A549 (cell line): ENCODE data around the gene TTC19. TPM values are rescaled to one million over a fixed set of nuclear protein-coding genes. Genes with fewer than 3 reads are reported as not detected.

Source experiments
- ATAC-seq, 2 experiments: fragments of 200-7000 bp in 1 of 2; fragments of >200 bp in 1 of 2; cut with Nextera tagmentation in 1 of 2; cut with Tn5 transposase in 1 of 2; 3 replicates each; pipeline versions ENCODE4 v1.8.0 to v1.9.1; 2018 to 2020; ENCODE audit warnings: mild to moderate bottlenecking in 1 of 2, moderate library complexity in 1 of 2
- CTCF ChIA-PET: fragments of 300-600 bp; sonication (Branson Sonifier 250); formaldehyde crosslinking; extraction: SDS; loops from one replicate; lab custom pipeline; 2021; ENCODE audit warnings: antibody characterized with exemption, inconsistent platforms; lab: Yijun Ruan, JAX
- POLR2A ChIA-PET: fragments of 350-600 bp; formaldehyde crosslinking; extraction: SDS; loops from one replicate; lab custom pipeline; 2021; ENCODE audit warnings: antibody characterized with exemption, inconsistent platforms; lab: Yijun Ruan, JAX
- DNase-seq, 2 experiments: peaks; one replicate each; pipeline versions ENCODE4 v3.0.0 to v3.0.0-alpha.2; 2011 to 2016; ENCODE audit warnings: low read depth in 1 of 2, low spot score in 1 of 2
- FAIRE-seq: peaks from 2 replicates; lab custom pipeline; 2011; peaks lifted over from hg19 to GRCh38; lab: Jason Lieb, UNC
- H3K27ac ChIP-seq, 2 experiments: fragments of >200 bp; sonication (Bioruptor Twin); formaldehyde crosslinking; 3 replicates each; pipeline ENCODE4 v1.5.1; 2016 to 2017
- H3K4me1 ChIP-seq: fragments of >200 bp; sonication (Bioruptor Twin); formaldehyde crosslinking; 3 replicates; pipeline ENCODE4 v1.6.1; 2016
- H3K4me2 ChIP-seq: fragments of >200 bp; sonication (Bioruptor Twin); formaldehyde crosslinking; 3 replicates; pipeline ENCODE4 v1.6.1; 2016
- H3K4me3 ChIP-seq: fragments of >200 bp; sonication (Bioruptor Twin); formaldehyde crosslinking; 3 replicates; pipeline ENCODE4 v1.5.1; 2016
- H3K9me3 ChIP-seq: fragments of >200 bp; sonication (Bioruptor Twin); formaldehyde crosslinking; 3 replicates; pipeline ENCODE4 v1.6.1; 2016
- CBX2 ChIP-seq: fragments of 200-600 bp; sonication (generic); IDR thresholded peaks from 2 replicates; pipeline ENCODE4 v1.6.1; 2016; ENCODE audit warnings: low read depth, mild to moderate bottlenecking, borderline replicate concordance
- CBX8 ChIP-seq: fragments of 200-600 bp; sonication (generic); IDR thresholded peaks from 2 replicates; pipeline ENCODE4 v1.6.1; 2016
- CEBPB ChIP-seq, 2 experiments: fragments of >200 bp in 1 of 2; sonication (Bioruptor Twin) in 1 of 2; formaldehyde crosslinking in 1 of 2; IDR thresholded peaks; 2 replicates each; pipeline ENCODE4 v1.6.1; 2012 to 2016
- FOSB ChIP-seq: fragments of 250-450 bp; sonication (Bioruptor Pico); IDR thresholded peaks from 2 replicates; pipeline ENCODE4 v1.5.0; 2020; ENCODE audit warnings: mild to moderate bottlenecking, moderate library complexity
- HOXB5 ChIP-seq: fragments of 250-450 bp; sonication (Bioruptor Pico); IDR thresholded peaks from 2 replicates; pipeline ENCODE4 v1.5.0; 2020; ENCODE audit warnings: mild to moderate bottlenecking, moderate library complexity
- JUN ChIP-seq, 2 experiments: fragments of >200 bp; sonication (Bioruptor Twin); formaldehyde crosslinking; IDR thresholded peaks; 2 replicates in 1 of 2; 3 replicates in 1 of 2; pipeline ENCODE4 v1.6.1; 2016 to 2017
- KDM5A ChIP-seq: fragments of 200-600 bp; sonication (generic); IDR thresholded peaks from 2 replicates; pipeline ENCODE4 v1.6.1; 2016; ENCODE audit warnings: antibody characterized with exemption, mild to moderate bottlenecking
- NFE2L2 ChIP-seq: fragments of 150-350 bp; conservative IDR thresholded peaks from 2 replicates; pipeline ENCODE4 v1.6.1; 2014; ENCODE audit warnings: low read length
- NR3C1 ChIP-seq: fragments of >200 bp; sonication (Bioruptor Twin); formaldehyde crosslinking; IDR thresholded peaks from 3 replicates; pipeline ENCODE4 v1.6.1; 2017
- PHF8 ChIP-seq: fragments of 200-600 bp; sonication (generic); IDR thresholded peaks from 2 replicates; pipeline ENCODE4 v1.6.1; 2016; ENCODE audit warnings: low read depth, mild to moderate bottlenecking, antibody characterized with exemption, moderate library complexity, borderline replicate concordance
- POLR2AphosphoS2 ChIP-seq: conservative IDR thresholded peaks from 2 replicates; pipeline ENCODE4 v1.6.1; 2012; ENCODE audit warnings: low read length, improper control_type of control experiment, inconsistent platforms
- RAD21 ChIP-seq, 2 experiments: fragments of >200 bp in 1 of 2; sonication (Bioruptor Twin) in 1 of 2; formaldehyde crosslinking in 1 of 2; IDR thresholded peaks in 1 of 2; conservative IDR thresholded peaks in 1 of 2; 2 replicates in 1 of 2; 3 replicates in 1 of 2; pipeline ENCODE4 v1.6.1; 2012 to 2018; ENCODE audit warnings: inconsistent platforms in 1 of 2
- SMC3 ChIP-seq: fragments of >200 bp; sonication (Bioruptor Twin); formaldehyde crosslinking; IDR thresholded peaks from 3 replicates; pipeline ENCODE4 v1.6.1; 2018; ENCODE audit warnings: inconsistent platforms
- SREBF2 ChIP-seq: fragments of 450-650 bp; IDR thresholded peaks from 2 replicates; pipeline ENCODE4 v1.6.1; 2014; ENCODE audit warnings: mild to moderate bottlenecking, moderate library complexity
- ZFP36 ChIP-seq: fragments of 450-650 bp; IDR thresholded peaks from 2 replicates; pipeline ENCODE4 v1.6.1; 2014; ENCODE audit warnings: borderline replicate concordance; ENCODE audit not compliant: partially characterized antibody
- ZNF302 ChIP-seq: fragments of 250-450 bp; sonication (Bioruptor Pico); IDR thresholded peaks from 2 replicates; pipeline ENCODE4 v1.9.0; 2021; ENCODE audit warnings: inconsistent platforms, mild to moderate bottlenecking, moderate library complexity
- WGBS: methylation state at CpG from one replicate; pipeline ENCODE4 v1.1.6; 2017; ENCODE audit errors: missing lambda C conversion rate; 5-methylcytosine and 5-hydroxymethylcytosine counted together
- polyA plus RNA-seq, 4 experiments: library from polyadenylated mRNA; depleted of rRNA in 3 of 4; stranded (reverse); fragments of >200 nt; fragmentation: RNase III in 1 of 4; extraction: RNeasy Plus Mini Kit Qiagen cat#74134 plus additional on column Dnase treatment in 1 of 4; gene quantifications; 2 replicates in 3 of 4; 3 replicates in 1 of 4; pipeline ENCODE4 v1.2.3, GENCODE V29; 2011 to 2017
- TF ChIP-seq, protein P1 (sequence below): fragments of >200 bp; sonication (Bioruptor Twin); formaldehyde crosslinking; IDR thresholded peaks from 2 replicates; pipeline ENCODE4 v1.6.1; 2016
- TF ChIP-seq, protein P2 (sequence below): fragments of >200 bp; sonication (Bioruptor Twin); formaldehyde crosslinking; IDR thresholded peaks from 3 replicates; pipeline ENCODE4 v1.5.1; 2016
- TF ChIP-seq, protein P3 (sequence below): fragments of 450-650 bp; IDR thresholded peaks from 2 replicates; pipeline ENCODE4 v1.6.1; 2014; ENCODE audit warnings: antibody characterized with exemption
- TF ChIP-seq, protein P4 (sequence below): fragments of 150-350 bp; IDR thresholded peaks from 2 replicates; pipeline ENCODE4 v1.6.1; 2014; ENCODE audit warnings: low read depth, mild to moderate bottlenecking, low read length
- TF ChIP-seq, protein P5 (sequence below): fragments of >200 bp; sonication (Bioruptor Twin); formaldehyde crosslinking; IDR thresholded peaks from 3 replicates; pipeline ENCODE4 v1.6.1; 2016
- TF ChIP-seq, protein P6 (sequence below): fragments of 250-450 bp; sonication (Bioruptor Pico); IDR thresholded peaks from 2 replicates; pipeline ENCODE4 v1.5.0; 2020; ENCODE audit warnings: low read depth, mild to moderate bottlenecking, moderate library complexity

TTC19 gene
- polyA plus RNA-seq, 2 of the 4 experiments (the other 2 are of a cell fraction) = 16.6 to 30.3 TPM

DNA sequence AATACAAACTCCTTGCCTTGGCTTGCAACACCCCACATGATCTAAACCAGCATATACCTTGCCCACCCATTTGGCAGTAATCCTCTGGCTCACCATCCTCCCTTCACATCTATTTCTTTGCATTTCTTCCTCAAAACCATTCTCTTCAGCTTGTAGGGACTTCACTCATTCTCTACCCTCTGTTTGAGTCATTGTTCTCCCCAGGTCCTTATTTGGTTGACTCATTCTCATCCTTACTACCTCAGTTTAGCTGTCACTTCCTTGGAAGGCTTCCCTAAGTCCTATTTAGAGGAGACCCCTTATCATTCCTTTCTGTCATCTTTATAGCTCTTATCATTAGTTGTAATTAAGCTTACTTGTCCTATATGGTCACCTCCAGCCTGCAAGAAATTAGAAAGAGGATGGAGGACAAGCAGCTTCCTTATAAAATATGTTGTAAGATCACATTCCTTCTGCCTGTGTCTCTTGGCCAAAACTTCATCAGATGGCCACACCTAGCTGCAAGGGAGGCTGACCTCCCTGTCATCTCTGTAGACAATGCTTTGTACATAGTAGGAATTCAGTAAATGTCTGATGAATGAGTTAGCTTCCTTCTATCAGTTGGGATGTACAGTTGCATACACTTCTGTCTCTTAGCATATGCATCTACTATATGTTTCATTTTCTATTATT is 1.7 kb downstream of the TTC19 start:
- peaks cover 21% of the 10 kb centered on the region for H3K9me3 ChIP-seq
- POLR2A ChIA-PET = interaction anchor here (0.8 to 2.1 kb wide), 3 partner anchors 11 to 284 kb away, joined by 3 to 5 read pairs (median 3); no protein-coding TSS in a partner anchor
- no peak overlapping the region for H3K27ac ChIP-seq
- FAIRE-seq = no peak
- CTCF ChIA-PET = interaction anchor here (0.6 to 6.1 kb wide), 5 partner anchors 8 to 255 kb away, joined by 3 to 46 read pairs (median 6); partner anchors contain the start of gene ADORA2B
- H3K4me3 ChIP-seq = peak overlapping the region; percentile 95; the same call in 2 of the 3 replicates
- peaks cover 10% of the 10 kb centered on the region; the same call in 1 of the 3 replicates for H3K4me1 ChIP-seq
- peak in 1 of 2 experiments; percentile 67 for DNase-seq
- no peak for ATAC-seq
- H3K4me2 ChIP-seq = peak overlapping the region; percentile 89
- TF ChIP-seq CEBPB (IDR thresholded peaks at IDR 0.05) (no peak), CBX2 (no peak), JUN (IDR thresholded peaks at IDR 0.05) (no peak), POLR2AphosphoS2 (no peak), NR3C1 (no peak)
- TF ChIP-seq, protein P1, sequence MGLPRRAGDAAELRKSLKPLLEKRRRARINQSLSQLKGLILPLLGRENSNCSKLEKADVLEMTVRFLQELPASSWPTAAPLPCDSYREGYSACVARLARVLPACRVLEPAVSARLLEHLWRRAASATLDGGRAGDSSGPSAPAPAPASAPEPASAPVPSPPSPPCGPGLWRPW = no peak
- TF ChIP-seq, protein P2, sequence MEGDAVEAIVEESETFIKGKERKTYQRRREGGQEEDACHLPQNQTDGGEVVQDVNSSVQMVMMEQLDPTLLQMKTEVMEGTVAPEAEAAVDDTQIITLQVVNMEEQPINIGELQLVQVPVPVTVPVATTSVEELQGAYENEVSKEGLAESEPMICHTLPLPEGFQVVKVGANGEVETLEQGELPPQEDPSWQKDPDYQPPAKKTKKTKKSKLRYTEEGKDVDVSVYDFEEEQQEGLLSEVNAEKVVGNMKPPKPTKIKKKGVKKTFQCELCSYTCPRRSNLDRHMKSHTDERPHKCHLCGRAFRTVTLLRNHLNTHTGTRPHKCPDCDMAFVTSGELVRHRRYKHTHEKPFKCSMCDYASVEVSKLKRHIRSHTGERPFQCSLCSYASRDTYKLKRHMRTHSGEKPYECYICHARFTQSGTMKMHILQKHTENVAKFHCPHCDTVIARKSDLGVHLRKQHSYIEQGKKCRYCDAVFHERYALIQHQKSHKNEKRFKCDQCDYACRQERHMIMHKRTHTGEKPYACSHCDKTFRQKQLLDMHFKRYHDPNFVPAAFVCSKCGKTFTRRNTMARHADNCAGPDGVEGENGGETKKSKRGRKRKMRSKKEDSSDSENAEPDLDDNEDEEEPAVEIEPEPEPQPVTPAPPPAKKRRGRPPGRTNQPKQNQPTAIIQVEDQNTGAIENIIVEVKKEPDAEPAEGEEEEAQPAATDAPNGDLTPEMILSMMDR = no peak
- TF ChIP-seq, protein P3, sequence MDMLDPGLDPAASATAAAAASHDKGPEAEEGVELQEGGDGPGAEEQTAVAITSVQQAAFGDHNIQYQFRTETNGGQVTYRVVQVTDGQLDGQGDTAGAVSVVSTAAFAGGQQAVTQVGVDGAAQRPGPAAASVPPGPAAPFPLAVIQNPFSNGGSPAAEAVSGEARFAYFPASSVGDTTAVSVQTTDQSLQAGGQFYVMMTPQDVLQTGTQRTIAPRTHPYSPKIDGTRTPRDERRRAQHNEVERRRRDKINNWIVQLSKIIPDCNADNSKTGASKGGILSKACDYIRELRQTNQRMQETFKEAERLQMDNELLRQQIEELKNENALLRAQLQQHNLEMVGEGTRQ = no peak

DNA sequence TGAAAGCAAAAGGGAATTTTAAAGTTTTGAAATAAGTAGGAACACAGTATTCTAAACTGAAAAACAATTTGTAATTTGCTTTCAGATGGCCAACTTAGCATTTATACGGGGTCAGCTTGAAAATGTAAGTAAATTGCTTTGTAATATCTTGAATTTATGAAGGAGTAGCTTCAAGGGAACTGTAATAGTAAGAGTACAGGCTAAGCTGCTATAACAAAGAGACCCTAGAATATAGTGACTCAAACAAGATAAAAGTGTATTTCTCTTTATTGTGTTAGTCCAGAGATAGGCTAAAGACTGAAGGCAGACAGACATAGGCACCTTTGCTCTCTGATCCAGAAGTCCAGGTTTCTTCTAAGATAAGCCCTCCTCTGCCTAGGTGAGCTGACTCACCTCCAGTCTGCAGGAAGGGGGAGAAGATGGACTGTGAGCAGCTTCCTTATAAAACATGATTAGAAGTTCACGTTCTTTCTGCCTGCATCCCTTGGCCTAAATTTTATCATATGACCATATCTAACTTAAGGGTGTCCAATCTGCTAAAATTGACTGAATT is 3.2 kb downstream of the TTC19 start:
- ATAC-seq (no peak), FAIRE-seq (no peak), DNase-seq (no peak)
- Histone ChIP-seq H3K9me3 (peaks cover 21% of the 10 kb centered on the region), H3K4me3 (no peak overlapping the region), H3K4me2 (no peak overlapping the region)
- CTCF ChIA-PET = interaction anchor here (6.1 kb wide), 1 partner anchor 10 kb away, joined by 46 read pairs; no protein-coding TSS in a partner anchor
- no peak for TF ChIP-seq HOXB5 (CRISPR knock-in tag)
- no peak for TF ChIP-seq FOSB (CRISPR knock-in tag)
- TF ChIP-seq, protein P4, sequence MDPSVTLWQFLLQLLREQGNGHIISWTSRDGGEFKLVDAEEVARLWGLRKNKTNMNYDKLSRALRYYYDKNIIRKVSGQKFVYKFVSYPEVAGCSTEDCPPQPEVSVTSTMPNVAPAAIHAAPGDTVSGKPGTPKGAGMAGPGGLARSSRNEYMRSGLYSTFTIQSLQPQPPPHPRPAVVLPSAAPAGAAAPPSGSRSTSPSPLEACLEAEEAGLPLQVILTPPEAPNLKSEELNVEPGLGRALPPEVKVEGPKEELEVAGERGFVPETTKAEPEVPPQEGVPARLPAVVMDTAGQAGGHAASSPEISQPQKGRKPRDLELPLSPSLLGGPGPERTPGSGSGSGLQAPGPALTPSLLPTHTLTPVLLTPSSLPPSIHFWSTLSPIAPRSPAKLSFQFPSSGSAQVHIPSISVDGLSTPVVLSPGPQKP = no peak
- no peak for TF ChIP-seq SMC3
- no peak for TF ChIP-seq SREBF2
- no peak for TF ChIP-seq ZFP36
- no peak for TF ChIP-seq KDM5A
- TF ChIP-seq, all 56 proteins: peak for 0
- Histone ChIP-seq H3K27ac (no peak overlapping the region), H3K4me1 (peaks cover 10% of the 10 kb centered on the region; the same call in 1 of the 3 replicates)
- POLR2A ChIA-PET = interaction anchor here (1.2 kb wide), 1 partner anchor 9 kb away, joined by 3 read pairs; no protein-coding TSS in a partner anchor
- WGBS = 89% methylated on average over 2 of the region's 2 CpGs

DNA sequence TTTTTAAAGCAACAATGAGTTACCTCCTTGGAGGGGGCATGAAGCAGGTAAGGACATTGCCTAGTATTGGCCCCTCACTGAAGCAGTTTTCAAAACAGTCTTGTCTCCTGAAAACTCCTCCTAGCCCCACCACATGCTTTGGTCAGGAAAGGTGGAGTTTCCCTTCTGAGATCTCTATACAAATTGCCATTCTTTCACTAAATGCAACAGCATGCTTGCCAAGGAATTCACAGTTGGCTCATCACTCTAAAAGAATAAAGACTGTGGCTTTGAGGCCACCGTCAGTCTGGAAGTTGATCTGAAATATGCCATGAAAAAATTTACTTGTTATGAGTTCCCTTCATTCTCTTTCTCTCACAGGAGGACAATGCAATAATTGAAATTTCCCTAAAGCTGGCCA is 4.2 kb downstream of the TTC19 start:
- Histone ChIP-seq H3K4me1 (peaks cover 5% of the 10 kb centered on the region; the same call in 1 of the 3 replicates), H3K4me3 (no peak overlapping the region), H3K27ac (no peak overlapping the region), H3K9me3 (peaks cover 21% of the 10 kb centered on the region), H3K4me2 (no peak overlapping the region)
- FAIRE-seq (no peak), DNase-seq (no peak), ATAC-seq (no peak)
- CTCF ChIA-PET = no interaction called here
- POLR2A ChIA-PET = no interaction called here
- TF ChIP-seq CBX8 = no peak
- TF ChIP-seq ZNF302 = no peak
- no peak for TF ChIP-seq NFE2L2
- no peak for TF ChIP-seq PHF8
- TF ChIP-seq, protein P5, sequence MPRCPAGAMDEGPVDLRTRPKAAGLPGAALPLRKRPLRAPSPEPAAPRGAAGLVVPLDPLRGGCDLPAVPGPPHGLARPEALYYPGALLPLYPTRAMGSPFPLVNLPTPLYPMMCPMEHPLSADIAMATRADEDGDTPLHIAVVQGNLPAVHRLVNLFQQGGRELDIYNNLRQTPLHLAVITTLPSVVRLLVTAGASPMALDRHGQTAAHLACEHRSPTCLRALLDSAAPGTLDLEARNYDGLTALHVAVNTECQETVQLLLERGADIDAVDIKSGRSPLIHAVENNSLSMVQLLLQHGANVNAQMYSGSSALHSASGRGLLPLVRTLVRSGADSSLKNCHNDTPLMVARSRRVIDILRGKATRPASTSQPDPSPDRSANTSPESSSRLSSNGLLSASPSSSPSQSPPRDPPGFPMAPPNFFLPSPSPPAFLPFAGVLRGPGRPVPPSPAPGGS = no peak
- TF ChIP-seq, protein P6, sequence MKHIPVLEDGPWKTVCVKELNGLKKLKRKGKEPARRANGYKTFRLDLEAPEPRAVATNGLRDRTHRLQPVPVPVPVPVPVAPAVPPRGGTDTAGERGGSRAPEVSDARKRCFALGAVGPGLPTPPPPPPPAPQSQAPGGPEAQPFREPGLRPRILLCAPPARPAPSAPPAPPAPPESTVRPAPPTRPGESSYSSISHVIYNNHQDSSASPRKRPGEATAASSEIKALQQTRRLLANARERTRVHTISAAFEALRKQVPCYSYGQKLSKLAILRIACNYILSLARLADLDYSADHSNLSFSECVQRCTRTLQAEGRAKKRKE = no peak
- no peak for TF ChIP-seq NR3C1
- no peak for TF ChIP-seq SREBF2
- TF ChIP-seq CEBPB (IDR thresholded peaks at IDR 0.05) = no peak
- TF ChIP-seq RAD21 (conservative IDR thresholded peaks at IDR 0.05 in 1 of 2, IDR thresholded peaks at IDR 0.05 in 1 of 2) = no peak
- 100% methylated on average over 1 of the region's 1 CpG for WGBS
